ENCODE data around the gene CACNA1F.
A peak's percentile ranks its signal among the peaks of the same experiment; 100 is the strongest.

Gene CACNA1F

GRCh38 chrX:49273181-49273727 is 40.1 kb upstream of the CACNA1F start:
- Mint-ChIP-seq H3K36me3 (ENCODE audit: low read depth) (peaks cover 20% of the 10 kb centered on the region), H3K4me1 (peaks cover 54% of the 10 kb centered on the region), H3K9me3 (peaks cover 52% of the 10 kb centered on the region), H3K27me3 (ENCODE audit: low read depth, poor library complexity) (peaks cover 3% of the 10 kb centered on the region), H3K4me3 (peak overlapping the region; percentile 11), H3K27ac (no peak overlapping the region)
- no peak for DNase-seq
- no peak for TF ChIP-seq CTCF (IDR thresholded peaks at IDR 0.05)

- Mint-ChIP-seq H3K36me3 (ENCODE audit: low read depth) (peaks cover 20% of the 10 kb centered on the region), H3K27me3 (ENCODE audit: low read depth, poor library complexity) (peaks cover 3% of the 10 kb centered on the region), H3K9me3 (peaks cover 52% of the 10 kb centered on the region), H3K27ac (no peak overlapping the region), H3K4me1 (peaks cover 54% of the 10 kb centered on the region), H3K4me3 (peak overlapping the region; percentile 58)
- no peak for DNase-seq
- no peak for TF ChIP-seq CTCF (IDR thresholded peaks at IDR 0.05)
These were observed 39.3 kb upstream of the CACNA1F start for GRCh38 chrX:49272421-49272820.

- Mint-ChIP-seq H3K4me3 (peak overlapping the region; percentile 72), H3K9me3 (peaks cover 55% of the 10 kb centered on the region), H3K36me3 (ENCODE audit: low read depth) (peaks cover 20% of the 10 kb centered on the region), H3K27me3 (ENCODE audit: low read depth, poor library complexity) (peaks cover 3% of the 10 kb centered on the region), H3K27ac (peak overlapping the region; percentile 23), H3K4me1 (peaks cover 63% of the 10 kb centered on the region)
- no peak for TF ChIP-seq CTCF (IDR thresholded peaks at IDR 0.05)
- no peak for DNase-seq
These were observed 38.2 kb upstream of the CACNA1F start for GRCh38 chrX:49271341-49271740.

- DNase-seq: no peak
- H3K36me3 Mint-ChIP-seq (ENCODE audit: low read depth): peaks cover 15% of the 10 kb centered on the region
- H3K27ac Mint-ChIP-seq: no peak overlapping the region
- peak overlapping the region; percentile 72 for H3K4me3 Mint-ChIP-seq
- TF ChIP-seq CTCF (IDR thresholded peaks at IDR 0.05): no peak
- H3K9me3 Mint-ChIP-seq: peaks cover 53% of the 10 kb centered on the region
- H3K4me1 Mint-ChIP-seq: peaks cover 70% of the 10 kb centered on the region
- no peaks in the 10 kb centered on the region for H3K27me3 Mint-ChIP-seq (ENCODE audit: low read depth, poor library complexity)
These were observed 37.2 kb upstream of the CACNA1F start for GRCh38 chrX:49270249-49270921.

- DNase-seq: no peak
- peaks cover 53% of the 10 kb centered on the region for H3K9me3 Mint-ChIP-seq
- H3K27ac Mint-ChIP-seq: peak within 1 kb of the TSS; percentile 100
- H3K36me3 Mint-ChIP-seq (ENCODE audit: low read depth): peaks cover 9% of the 10 kb centered on the region
- peak within 1 kb of the TSS; percentile 93 for H3K4me3 Mint-ChIP-seq
- no peaks in the 10 kb centered on the region for H3K27me3 Mint-ChIP-seq (ENCODE audit: low read depth, poor library complexity)
- no peak for TF ChIP-seq CTCF (IDR thresholded peaks at IDR 0.05)
- H3K4me1 Mint-ChIP-seq: peaks cover 70% of the 10 kb centered on the region
These were observed 36.7 kb upstream of the CACNA1F start, which contains the start of gene PPP1R3F for GRCh38 chrX:49269767-49270248. PPP1R3F (plus strand) TSS chrX:49269793; CDS start chrX:49269870, 77 bp downstream.

All from nephron progenitor cell (in vitro differentiated cells).